ENCODE results near the gene DNM3.

GRCh38 chr1:172404121-172404520 is 562.8 kb downstream of the DNM3 start:
- TF ChIP-seq CTCF (conservative IDR thresholded peaks at IDR 0.05 in 1 of 2, IDR thresholded peaks at IDR 0.05 in 1 of 2; ENCODE audit: extremely low read depth in 1 of 2, insufficient read depth in 1 of 2, low read depth in 1 of 2, low read length in 2 of 2) (no peak), EZH2 (IDR thresholded peaks at IDR 0.05; ENCODE audit: borderline replicate concordance, low read length) (no peak)
